Inferior parietal cortex (tissue), 1 donor: ENCODE results near the gene PLPP3.

Experiments
- DNase-seq: peaks from one replicate; pipeline ENCODE4 v3.0.0-alpha.2; 2016; ENCODE audit errors: extremely low spot score

Gene PLPP3

DNA sequence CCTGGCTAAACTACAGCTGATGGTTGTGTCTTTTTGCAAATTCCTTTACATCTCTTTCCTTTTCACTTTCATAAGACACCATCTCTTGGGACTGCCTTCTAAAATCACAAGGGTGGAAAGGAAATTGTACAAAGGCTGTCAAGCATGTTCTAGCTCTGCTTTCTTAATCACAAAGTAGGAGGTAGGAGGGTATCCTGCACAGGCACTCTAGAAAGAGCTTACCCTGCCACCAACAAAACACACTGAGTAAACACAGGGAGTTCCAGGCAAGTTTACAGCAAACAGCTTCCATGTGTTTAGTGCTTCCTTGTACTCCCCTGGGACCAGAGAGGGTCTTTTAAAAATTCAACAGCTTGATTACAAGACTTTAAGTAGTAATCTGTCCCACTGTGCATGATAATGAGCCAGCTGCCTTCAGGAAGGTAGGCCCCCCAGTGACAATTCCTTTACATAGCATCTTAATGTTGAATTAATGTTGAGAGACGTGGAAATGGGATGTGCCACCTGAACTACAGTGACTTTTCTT lies 2.4 kb downstream of the PLPP3 start:
- DNase-seq: no peak

DNA sequence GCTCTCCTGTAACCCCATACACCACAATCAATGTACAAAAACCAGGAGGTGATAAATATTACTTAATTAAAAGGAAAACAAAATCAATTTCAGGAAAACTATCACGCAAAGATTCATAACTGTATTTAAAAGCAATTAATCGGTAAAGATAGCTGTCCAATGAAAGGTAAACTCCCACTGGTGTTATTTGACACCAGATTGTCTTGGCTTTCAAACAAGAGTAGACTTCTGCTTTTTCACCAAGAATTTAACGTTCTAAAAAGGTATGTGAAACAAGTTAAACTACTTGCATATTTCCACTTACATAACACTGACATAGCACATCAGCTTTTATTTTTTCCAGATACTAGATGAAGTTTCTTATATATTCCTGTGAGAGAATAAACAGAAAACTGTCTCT lies 3.5 kb downstream of the PLPP3 start:
- no peak for DNase-seq

DNA sequence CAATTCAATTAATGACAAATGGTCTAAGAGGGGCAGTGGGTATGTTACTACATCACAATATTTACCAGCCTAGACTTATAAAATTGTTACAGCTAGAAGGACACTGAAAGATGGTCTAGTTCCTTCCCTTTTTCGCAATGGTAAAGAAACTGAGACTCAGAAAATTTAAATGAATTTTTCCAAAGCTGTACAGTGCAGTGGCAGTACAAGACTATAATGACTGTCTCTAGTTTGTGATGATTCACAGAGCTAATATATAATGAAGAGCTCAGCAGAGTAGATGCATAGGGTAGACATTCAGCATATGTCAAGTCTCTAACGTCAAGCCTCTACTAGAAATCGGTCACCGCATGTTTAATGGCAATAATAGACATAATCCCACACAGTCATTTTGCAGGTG lies 4.6 kb downstream of the PLPP3 start:
- DNase-seq: no peak

DNA sequence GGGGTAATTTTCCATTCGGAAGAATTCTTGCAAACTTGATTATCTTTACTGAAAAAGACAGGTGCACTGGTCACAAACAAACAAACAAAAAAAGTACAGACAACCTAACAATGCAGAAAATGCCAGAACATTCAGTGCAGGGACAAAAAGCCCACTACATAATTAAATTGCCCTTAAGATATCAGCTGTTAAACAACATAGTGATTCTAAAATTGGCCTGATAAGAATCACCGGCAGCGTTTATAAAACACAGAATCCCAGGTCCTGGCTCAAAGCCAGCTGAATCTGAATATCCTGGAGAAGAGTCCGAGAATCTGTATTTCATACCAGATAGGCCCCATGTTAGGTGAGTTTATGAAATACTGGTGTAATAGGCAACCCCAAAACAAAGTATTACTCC lies 6.1 kb downstream of the PLPP3 start:
- DNase-seq: no peak

DNA sequence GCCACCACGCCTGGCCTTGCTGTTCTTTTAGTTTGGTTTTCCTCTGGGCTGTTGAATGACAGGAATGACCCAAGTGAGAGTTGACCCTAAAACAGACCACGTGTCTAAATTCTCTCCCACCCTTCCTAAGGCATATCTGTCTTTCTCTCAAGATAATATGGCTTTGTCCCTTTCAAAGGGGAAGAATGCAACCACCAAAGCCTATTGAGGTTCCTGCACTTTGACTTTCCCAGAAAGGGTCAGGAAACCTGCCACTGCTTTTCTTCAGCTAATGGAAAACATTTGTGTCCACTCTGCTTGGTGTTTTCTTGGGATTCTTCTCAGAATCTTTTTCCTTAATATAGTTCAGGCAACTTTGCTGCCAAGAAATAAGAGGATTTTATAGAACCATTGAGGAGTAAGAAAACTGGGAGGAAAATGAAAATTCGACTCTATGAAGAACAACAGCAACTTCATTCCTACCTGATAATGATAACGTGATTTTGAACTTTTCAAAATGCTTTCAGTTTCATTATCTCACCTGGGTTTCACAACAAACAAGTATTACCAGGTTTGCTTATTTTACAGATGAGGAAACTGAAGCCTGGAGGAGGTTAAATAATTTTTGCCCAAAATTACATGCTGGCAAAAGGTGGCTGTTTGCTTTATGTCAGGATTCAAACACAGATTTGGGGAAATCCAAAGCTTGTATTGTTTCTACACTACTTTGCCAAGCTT lies 6.9 kb downstream of the PLPP3 start:
- no peak for DNase-seq

DNA sequence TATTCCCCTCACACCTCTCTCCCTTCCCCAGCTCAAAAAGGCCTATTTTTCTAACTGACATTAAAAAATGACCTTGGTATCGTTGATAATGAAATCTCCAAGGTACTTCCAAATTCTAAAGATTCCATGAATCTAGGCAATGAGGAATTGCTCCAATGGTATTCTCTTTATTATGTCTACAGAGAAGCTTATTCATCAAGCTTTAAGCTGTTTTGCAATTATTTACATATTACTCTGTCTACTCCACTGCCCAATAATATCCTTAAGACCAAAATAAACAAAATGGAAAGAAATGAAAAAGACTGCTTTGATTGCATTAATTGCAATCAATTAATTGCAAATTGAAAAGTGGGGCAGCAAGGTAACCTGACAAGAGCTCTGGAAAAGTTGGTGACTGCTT lies 7.9 kb downstream of the PLPP3 start:
- no peak for DNase-seq

DNA sequence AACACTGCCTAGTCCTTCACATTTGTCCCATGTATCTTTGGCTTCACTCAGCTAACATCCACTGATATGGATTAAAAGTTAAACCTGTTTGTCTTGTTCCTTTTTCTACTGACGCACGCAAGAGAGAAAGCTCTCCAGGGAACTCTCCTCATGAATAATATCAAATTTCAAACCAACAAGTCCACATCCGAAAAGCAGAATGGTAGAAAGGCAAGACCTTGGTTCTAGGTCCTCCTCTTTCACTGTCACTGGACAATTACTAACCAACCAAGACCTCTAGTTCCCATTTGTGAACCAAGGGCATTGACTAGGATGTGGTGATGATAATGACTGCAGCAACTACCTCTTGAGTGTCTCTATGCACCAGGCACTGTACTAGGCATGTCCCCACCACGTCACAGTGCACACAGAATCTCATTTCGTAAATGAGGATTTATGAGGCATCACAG lies 8.4 kb downstream of the PLPP3 start:
- no peak for DNase-seq

DNA sequence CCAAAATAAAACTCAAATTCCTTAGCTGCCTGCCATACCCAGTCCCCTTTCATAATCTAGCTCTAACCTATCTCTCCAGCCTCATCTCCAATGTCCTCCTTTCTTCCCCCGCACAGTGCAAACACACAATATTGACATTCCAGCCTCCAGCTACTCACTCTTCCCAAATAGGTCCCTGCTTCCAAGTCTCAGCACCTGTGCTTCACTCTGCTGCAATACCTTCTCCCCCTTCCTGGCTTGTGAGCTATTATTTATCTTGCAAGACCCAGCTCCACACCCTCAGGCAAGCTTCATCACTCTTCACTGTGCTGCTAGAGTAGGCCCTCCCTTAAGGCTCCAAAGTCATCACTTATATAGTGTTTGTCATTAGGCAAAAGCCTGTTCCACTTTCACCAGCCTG lies 9.7 kb downstream of the PLPP3 start:
- no peak for DNase-seq

DNA sequence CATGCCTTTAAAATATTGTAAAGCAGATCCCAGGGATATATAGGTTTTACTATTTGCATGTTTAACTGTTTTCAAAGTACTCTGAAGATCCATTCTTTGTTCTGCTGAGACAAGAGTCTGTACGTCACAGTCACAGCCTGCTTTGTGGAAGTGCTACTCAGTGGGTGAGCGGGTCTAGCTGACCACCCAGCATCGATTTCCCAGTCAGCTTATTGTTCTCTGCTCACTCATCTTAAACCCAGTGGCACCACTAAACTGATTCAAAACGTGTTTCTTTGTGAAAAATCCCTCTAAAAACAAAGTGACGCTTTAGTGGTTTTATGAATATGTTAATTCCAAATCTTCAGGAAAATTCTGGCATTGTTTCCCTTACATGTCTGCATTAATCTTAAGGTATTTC lies 12.4 kb downstream of the PLPP3 start:
- DNase-seq: no peak

DNA sequence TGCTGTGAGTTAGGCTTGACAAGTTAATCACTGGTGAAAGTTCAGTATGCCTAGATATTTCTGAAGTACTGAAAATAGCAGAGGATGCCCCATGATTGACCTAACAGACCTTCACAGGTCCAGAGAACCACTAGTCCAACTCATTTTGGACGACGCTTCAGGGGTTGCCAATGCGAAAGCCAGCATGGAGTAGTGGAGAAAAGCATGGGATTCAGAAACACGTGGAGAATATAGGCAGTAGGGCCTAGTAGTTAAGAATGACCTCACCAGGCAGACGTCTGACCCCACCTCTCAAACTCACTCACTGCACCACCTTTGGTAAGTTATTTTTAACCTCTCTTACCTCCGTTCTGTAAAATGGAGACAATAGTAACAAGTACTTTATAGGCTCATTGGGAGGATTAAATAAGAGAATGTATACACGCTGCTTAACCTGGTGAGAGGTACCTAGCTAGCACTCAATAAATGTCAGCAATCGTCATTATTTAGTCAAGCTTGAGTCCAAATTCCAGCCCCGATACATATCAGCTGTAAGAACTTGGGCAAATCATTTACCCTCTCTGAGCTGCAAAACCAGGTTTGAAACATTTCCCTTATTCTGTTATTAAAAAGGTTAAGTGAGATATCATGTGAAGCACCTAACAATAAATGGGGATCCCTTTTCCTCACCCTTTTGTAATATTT lies 13.2 kb downstream of the PLPP3 start:
- DNase-seq: no peak

DNA sequence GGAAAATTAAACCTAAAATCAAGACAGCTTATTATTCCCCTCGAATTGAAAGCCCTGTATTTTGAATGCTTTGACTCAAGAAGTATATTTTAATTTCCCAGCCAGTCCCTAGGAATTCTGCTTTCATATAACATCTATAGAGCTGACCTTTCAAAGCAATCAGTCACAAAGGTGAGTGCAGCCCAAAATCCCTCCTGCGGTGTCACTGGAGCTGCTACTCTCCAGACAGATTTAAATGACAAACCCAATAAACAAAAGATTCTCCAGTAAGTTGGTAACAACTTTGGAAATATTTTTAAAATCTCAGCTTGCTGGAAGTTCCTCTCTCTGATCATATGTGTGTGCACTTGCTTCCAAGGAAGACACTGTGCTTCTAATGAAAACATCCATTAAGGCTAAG lies 14.7 kb downstream of the PLPP3 start:
- no peak for DNase-seq

DNA sequence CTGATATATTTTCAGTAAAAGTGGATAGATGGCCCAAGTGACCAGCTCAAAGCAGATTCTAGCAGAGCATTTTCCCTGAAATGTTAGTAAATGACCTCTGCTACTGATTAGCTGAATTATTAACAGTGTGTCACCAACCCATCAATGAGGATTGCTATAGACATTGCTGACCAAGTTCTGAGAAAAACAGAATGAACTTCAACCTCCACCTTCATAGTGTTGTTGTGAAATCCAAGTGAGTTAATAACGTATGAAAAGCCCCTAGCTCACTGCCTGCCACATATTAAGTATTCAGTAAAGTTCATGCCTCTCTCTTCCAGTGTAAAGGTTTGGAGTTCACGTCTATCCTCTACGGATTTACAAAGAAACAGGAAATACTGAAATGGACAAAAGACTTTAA lies 15.8 kb downstream of the PLPP3 start:
- no peak for DNase-seq

DNA sequence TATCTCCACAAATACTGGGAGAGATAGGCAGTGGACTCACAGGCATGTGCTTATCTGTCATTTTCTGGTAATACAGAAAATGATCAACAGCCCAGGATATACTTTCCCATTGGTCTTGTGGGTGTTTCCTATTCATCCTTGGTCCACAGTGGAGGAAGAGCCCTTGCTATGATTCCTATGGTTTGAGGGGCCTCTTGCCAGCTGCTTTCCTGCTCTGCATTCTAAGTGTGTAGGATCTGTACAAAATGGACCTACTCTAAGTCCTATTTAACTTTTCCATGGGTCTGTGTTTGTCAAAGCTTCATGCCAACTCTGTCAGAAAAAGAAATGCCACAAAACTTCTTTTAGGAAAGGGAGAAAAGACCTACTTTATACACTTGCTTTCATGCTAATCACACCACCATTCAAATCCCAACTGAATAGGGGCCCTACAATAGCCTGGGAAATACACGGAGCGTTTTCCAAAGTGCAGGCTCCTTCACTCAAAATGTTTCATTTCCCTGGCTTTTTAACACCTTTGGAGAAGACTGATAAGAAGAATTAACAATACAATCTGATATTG lies 16.4 kb downstream of the PLPP3 start:
- DNase-seq: no peak

DNA sequence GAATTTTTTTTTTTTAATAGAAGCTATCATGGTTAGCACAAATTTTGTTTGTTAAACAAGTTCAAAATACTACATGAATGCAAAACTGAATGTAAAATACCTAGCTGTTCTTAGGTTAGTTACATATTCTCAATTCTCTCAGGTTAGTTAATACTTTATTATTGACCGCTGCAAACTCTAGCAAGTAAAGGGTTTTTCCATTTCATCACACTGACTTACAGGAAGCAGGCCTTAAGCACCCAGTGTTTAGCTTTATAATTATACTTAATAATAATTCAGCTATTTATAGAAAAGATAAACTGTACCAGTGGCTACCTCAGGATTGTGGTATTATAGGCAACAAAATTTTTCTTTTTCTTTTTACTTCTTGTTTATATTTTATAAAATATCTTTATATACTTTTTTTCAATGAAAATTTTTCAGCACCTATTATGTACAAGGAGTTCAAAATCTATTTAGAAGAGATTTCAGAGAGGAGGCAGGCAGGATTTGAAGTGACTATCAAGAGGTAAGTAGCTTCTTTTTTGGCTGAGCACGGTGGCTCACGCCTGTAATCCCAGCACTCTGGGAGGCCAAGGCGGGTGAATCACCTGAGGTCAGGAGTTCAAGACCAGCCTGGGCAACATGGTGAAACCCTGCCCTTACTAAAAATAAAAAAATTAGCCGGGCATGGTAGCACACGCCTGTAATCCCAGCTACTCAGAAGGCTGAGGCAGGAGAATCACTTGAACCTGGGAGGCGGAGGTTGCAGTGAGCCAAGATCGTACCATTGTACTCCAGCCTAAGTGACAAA lies 17.9 kb downstream of the PLPP3 start:
- no peak for DNase-seq

DNA sequence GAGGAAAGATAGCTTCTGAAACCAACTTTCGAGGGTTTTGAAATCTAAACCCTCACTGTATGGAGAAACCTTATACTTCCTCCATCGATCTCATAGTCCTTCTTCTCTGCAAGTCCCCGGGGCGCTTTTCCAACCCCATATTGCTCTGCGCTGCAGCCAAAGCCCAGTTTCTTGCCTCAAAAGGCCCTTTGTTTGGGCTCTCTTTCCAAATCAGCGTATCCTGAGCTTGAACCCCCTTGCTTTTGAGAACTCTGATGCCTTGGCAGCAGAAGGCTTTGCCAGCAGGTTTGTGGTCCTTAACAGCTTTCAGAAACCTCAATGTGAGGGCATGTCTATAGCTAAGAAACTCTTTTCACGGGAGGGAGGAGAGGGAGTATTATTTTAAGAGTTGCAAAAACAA lies 21.6 kb downstream of the PLPP3 start:
- DNase-seq: peak; percentile 55

DNA sequence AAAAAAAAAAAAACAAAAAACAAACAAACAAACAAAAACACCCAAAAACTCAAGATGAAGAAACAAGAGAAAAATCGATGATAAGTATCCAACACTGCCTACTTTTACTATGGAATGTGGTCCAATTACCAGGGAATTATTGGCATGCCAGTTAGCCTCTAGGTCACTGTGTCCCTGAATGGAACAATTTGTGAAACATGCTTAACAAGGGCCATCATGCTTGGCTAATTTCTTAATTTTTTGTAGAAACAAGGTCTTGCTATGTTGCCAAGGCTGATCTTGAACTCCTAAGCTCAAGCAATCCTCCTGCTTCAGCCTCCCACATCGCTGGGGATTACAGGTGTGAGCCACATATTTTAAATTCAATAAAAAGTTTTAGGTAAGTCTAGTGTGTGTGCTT lies 23.9 kb downstream of the PLPP3 start:
- DNase-seq: no peak

DNA sequence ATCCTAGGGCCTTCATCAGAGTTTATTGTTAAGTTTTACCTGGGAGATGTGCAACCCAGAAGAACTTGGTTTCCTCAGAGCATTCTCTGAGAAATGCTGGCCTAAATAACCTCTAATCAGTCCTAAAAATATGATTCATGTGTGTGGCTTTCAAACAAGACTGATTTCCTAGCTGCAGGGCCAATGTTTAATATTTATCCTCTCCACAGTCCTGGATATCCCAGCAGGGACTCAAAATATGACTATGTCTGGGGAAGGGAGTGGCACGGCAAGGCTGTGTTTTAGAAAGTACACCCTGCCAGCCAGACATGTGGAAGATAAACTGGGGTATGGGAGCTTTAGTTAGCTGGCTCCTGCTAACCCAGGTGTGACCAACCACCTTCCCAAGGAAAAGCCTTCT lies 26.3 kb downstream of the PLPP3 start:
- no peak for DNase-seq

DNA sequence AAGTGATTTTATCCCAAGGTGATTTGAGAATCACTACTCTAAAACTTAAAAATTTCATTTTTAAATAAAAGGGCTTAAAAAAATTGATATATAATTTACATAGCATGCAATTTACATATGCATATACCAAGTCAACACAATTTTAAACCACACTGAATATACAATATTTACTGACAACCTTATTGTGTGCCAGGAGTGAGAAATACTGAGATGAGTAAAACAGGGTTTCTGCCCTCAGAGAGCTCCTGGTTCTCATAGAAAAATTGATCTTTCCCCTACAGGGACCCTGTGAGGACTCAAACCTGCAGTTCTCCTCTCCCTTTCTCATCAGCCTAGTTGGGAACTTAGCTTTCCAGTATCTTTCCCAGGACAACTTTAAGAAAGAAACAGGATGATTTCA lies 27.0 kb downstream of the PLPP3 start:
- no peak for DNase-seq

DNA sequence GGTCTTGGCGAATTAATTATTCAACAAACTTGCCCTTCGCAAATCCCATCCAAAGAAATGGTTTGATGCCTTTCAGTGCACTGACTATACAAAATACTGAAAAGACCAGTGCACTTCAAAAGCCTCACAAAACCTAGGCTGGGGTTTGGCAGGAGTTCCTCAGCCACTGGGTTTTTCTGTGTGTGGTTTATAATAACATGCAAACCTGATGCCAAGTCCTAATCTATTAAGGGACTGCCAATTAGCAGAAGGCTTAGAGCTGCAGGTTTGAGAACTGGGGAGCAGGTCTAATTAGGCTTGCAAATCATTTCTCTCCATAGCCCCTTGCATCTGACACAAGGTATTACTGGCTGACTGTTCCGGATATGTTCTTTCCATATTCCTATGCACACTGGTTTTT lies 27.7 kb downstream of the PLPP3 start:
- DNase-seq: peak; percentile 53

DNA sequence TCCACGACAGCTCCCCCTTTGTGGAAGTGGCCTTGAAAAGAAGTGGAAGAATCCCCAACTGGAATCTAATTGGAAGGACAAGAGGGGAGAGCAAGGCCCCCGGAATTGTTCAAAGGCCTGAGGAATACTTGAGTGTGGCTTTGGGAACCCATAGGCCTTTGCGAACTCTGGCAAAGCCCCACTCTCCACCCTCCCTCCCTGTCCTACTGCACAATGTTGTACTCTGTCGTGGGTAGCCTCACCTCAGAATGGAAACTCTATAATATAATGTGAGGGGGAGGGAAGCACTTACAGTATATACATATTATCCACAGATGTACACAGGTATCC lies 28.5 kb downstream of the PLPP3 start:
- no peak for DNase-seq

DNA sequence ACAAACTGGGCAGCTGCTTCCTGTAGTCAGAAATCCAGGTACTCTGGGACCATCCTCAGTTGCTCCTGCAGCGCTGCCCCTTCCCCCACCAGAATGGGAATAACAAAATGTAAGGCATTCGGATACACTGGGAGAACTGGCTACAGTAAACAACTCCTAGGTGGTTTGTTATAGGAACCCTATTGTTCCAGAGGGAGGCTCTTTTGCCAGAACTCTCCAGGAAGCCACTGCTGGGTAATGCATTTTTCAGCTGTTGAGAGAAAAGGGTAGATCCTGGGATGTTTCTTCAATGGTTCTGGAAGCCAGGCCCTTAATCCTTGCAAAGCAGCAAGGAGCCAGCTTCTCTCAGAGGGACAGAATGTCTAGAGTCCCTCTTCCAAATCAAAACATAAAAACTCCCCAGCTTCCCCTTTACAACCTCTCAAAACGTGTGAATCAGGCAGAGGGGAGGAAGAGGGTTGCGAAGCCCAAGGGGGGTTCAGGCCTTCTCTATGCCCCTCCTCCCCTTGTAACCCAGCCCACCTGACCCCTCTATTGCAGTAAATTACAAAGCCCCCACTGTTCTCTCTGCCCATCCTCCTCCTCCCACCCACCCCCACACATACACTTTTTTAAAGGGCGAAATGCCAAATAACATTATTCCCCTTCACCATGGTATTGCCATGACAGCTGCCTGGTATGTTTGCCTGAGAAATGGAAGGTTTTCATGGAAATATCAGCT lies 29.1 kb downstream of the PLPP3 start:
- no peak for DNase-seq

DNA sequence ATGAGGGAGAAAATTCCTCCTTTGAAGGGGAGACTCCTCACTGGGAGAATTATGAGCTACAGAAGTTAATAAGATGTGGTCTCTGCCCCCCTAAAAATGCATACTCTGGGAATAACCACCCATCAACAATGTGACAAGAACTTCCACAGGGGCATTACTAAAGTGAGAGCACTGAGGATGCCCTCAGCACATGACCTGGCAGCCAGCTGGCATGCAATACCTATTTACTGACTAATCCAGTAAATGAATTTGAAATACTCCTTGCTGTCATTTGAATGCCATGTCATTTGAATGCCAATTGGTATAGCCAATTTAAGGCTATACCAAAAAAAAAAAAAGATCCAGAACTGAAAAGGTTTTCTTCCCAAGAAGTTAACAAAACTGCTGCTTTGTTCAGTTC lies 30.8 kb downstream of the PLPP3 start:
- no peak for DNase-seq
